CD4-positive, alpha-beta T cell treated with Interleukin-17A for 4 hours (primary cell): ENCODE data around the gene ESR1.
"Not testable (repeated sequence)": the region's sequence is repeated elsewhere in the genome, so short reads cannot be mapped to it uniquely, and the experiment has no call there.

Source experiments
- DNase-seq: peaks from one replicate; pipeline ENCODE4 v3.0.0-alpha.2; 2020; ENCODE audit warnings: mixed read lengths

ESR1 gene

GRCh38 chr6:151899796-151900195 lies 92.3 kb downstream of the ESR1 start:
- not testable (repeated sequence) for DNase-seq

GRCh38 chr6:151900256-151900655 lies 92.8 kb downstream of the ESR1 start:
- DNase-seq, result no peak

GRCh38 chr6:151901009-151901411 lies 93.5 kb downstream of the ESR1 start:
- no peak for DNase-seq

GRCh38 chr6:151904631-151905030 lies 97.1 kb downstream of the ESR1 start:
- no peak for DNase-seq

- DNase-seq, result no peak
Observed at GRCh38 chr6:151905072-151905471, 97.6 kb downstream of the ESR1 start.

- DNase-seq, result no peak
Observed at GRCh38 chr6:151905854-151906253, 98.4 kb downstream of the ESR1 start.

GRCh38 chr6:151911401-151911800 lies 103.9 kb downstream of the ESR1 start:
- DNase-seq, result no peak

GRCh38 chr6:151914484-151914883 lies 107.0 kb downstream of the ESR1 start:
- no peak for DNase-seq

- DNase-seq, result no peak
Observed at GRCh38 chr6:151916075-151916474, 108.6 kb downstream of the ESR1 start.

- no peak for DNase-seq
Observed at GRCh38 chr6:151916680-151917164, 109.2 kb downstream of the ESR1 start.

- DNase-seq, result no peak
Observed at GRCh38 chr6:151917531-151918329, 110.2 kb downstream of the ESR1 start.

GRCh38 chr6:151940307-151940706 lies 132.8 kb downstream of the ESR1 start:
- DNase-seq, result no peak

- DNase-seq, result no peak
Observed at GRCh38 chr6:151948002-151948743, 140.7 kb downstream of the ESR1 start.

- no peak for DNase-seq
Observed at GRCh38 chr6:151958332-151958731, 150.8 kb downstream of the ESR1 start.

- no peak for DNase-seq
Observed at GRCh38 chr6:151959086-151959485, 151.6 kb downstream of the ESR1 start.

GRCh38 chr6:151961809-151962208 lies 154.3 kb downstream of the ESR1 start:
- DNase-seq, result no peak

- no peak for DNase-seq
Observed at GRCh38 chr6:151962246-151962846, 154.9 kb downstream of the ESR1 start.

GRCh38 chr6:151963001-151963400 lies 155.5 kb downstream of the ESR1 start:
- no peak for DNase-seq

- DNase-seq, result not testable (repeated sequence)
Observed at GRCh38 chr6:151964412-151964811, 156.9 kb downstream of the ESR1 start.

- DNase-seq, result no peak
Observed at GRCh38 chr6:151974061-151974617, 166.7 kb downstream of the ESR1 start.

GRCh38 chr6:151975795-151976194 lies 168.3 kb downstream of the ESR1 start:
- DNase-seq, result no peak

- not testable (repeated sequence) for DNase-seq
Observed at GRCh38 chr6:151988199-151988598, 180.7 kb downstream of the ESR1 start.

- DNase-seq, result no peak
Observed at GRCh38 chr6:151992091-151992490, 184.6 kb downstream of the ESR1 start.
